ENCODE results near the gene S1PR5. TPM values are rescaled to one million over a fixed set of nuclear protein-coding genes. Genes with fewer than 3 reads are reported as not detected.

Gene S1PR5
- total and polyA plus RNA-seq, 2 experiments from 2014 or later: 4.6 to 8.0 TPM

GRCh38 chr19:10554760-10555609 is 37.7 kb upstream of the S1PR5 start:
- ATAC-seq (no peak), DNase-seq (ENCODE audit: low spot score) (no peak)
- Mint-ChIP-seq H3K9me3 (no peaks in the 10 kb centered on the region), H3K4me1 (no peaks in the 10 kb centered on the region), H3K36me3 (ENCODE audit: low read depth) (peaks cover 88% of the 10 kb centered on the region), H3K27ac (0 out of 2 replicates have a peak overlapping the region, but pooled peaks have one; percentile 27), H3K4me3 (no peak overlapping the region), H3K27me3 (ENCODE audit: insufficient read depth, low read depth, poor library complexity) (peaks cover 23% of the 10 kb centered on the region)
- Histone ChIP-seq H3K4me2 (no peak overlapping the region), H3K79me2 (replicated peaks; ENCODE audit: insufficient read depth) (no peaks in the 10 kb centered on the region), H3F3A (replicated peaks; ENCODE audit: low read depth) (peaks cover 30% of the 10 kb centered on the region), H3K4me3 (no peak overlapping the region), H2AFZ (no peak overlapping the region), H3K9me2 (ENCODE audit: insufficient read depth) (no peaks in the 10 kb centered on the region), H3K27ac (ENCODE audit: low read depth) (0 out of 2 replicates have a peak overlapping the region, but pooled peaks have one; percentile 26), H4K20me1 (replicated peaks; ENCODE audit: insufficient read depth) (peaks cover 8% of the 10 kb centered on the region), H3K27me3 (ENCODE audit: insufficient read depth) (no peaks in the 10 kb centered on the region), H3K36me3 (ENCODE audit: insufficient read depth) (peaks cover 19% of the 10 kb centered on the region; the same call in 1 of the 2 replicates), H3K4me1 (ENCODE audit: insufficient read depth) (no peaks in the 10 kb centered on the region)
- TF ChIP-seq STAT1 (IDR thresholded peaks at IDR 0.05; ENCODE audit: unreplicated experiment): no peak
- no peak for TF ChIP-seq ETS1 (IDR thresholded peaks at IDR 0.05)
- TF ChIP-seq CTCF (conservative IDR thresholded peaks at IDR 0.05; ENCODE audit: low read depth in 2 of 2): no peak
- no peak for TF ChIP-seq NANOG (IDR thresholded peaks at IDR 0.05; ENCODE audit: borderline replicate concordance)
- no peak for TF ChIP-seq CREB1 (CRISPR knock-in tag; IDR thresholded peaks at IDR 0.05; ENCODE audit: low read depth)
- TF ChIP-seq ZNF114 (CRISPR knock-in tag; IDR thresholded peaks at IDR 0.05): no peak
- no peak for TF ChIP-seq JUNB (IDR thresholded peaks at IDR 0.05; ENCODE audit: unreplicated experiment)
- no peak for TF ChIP-seq EZH2 (IDR thresholded peaks at IDR 0.05; ENCODE audit: low read depth, unreplicated experiment)
- no peak for TF ChIP-seq EZH2phosphoT487 (IDR thresholded peaks at IDR 0.05; ENCODE audit: unreplicated experiment)
- no peak for TF ChIP-seq REST (IDR thresholded peaks at IDR 0.05; ENCODE audit: unreplicated experiment)
- no peak for TF ChIP-seq POLR2AphosphoS5 (IDR thresholded peaks at IDR 0.05; ENCODE audit: low read depth)
- TF ChIP-seq ZNF462 (CRISPR knock-in tag; IDR thresholded peaks at IDR 0.05): no peak
- TF ChIP-seq ZNF331 (CRISPR knock-in tag; IDR thresholded peaks at IDR 0.05; ENCODE audit: low read depth): no peak
